Muscle layer of colon (tissue), 2 donors: ENCODE data around the gene C18orf63.

Experiments
- H3K27ac ChIP-seq: one replicate; pipeline ENCODE4 v1.7.0; 2013; ENCODE audit warnings: low read depth, mild to moderate bottlenecking, low read length, moderate library complexity
- H3K27me3 ChIP-seq, 2 donors: one replicate each; pipeline ENCODE4 v1.7.0; 2013; ENCODE audit warnings: low read length in 2 of 2, mild to moderate bottlenecking in 2 of 2; ENCODE audit not compliant: insufficient read depth in 2 of 2, control insufficient read depth in 1 of 2
- H3K36me3 ChIP-seq: one replicate; pipeline ENCODE4 v1.7.0; 2013; ENCODE audit warnings: mild to moderate bottlenecking, low read length; ENCODE audit not compliant: insufficient read depth
- H3K4me1 ChIP-seq: one replicate; pipeline ENCODE4 v1.7.0; 2013; ENCODE audit warnings: mild to moderate bottlenecking, low read length; ENCODE audit not compliant: insufficient read depth
- H3K4me3 ChIP-seq, 2 donors: one replicate each; pipeline ENCODE4 v1.7.0; 2013; ENCODE audit warnings: low read length in 2 of 2, low read depth in 1 of 2, mild to moderate bottlenecking in 1 of 2, moderate library complexity in 1 of 2
- H3K9ac ChIP-seq: one replicate; pipeline ENCODE4 v1.7.0; 2013; ENCODE audit warnings: low read length
- H3K9me3 ChIP-seq: one replicate; pipeline ENCODE4 v1.7.0; 2013; ENCODE audit warnings: mild to moderate bottlenecking, low read length
- donor health status: abdominal sarcoma.
- donor health status: Adenocarcinoma of cecum.

C18orf63 gene

GRCh38 chr18:74382481-74383017, 66.9 kb downstream of the C18orf63 start:
- H3K9ac ChIP-seq: no peak overlapping the region
- H3K4me3 ChIP-seq: no peak overlapping the region
- no peaks in the 10 kb centered on the region for H3K4me1 ChIP-seq
- H3K27ac ChIP-seq: no peak overlapping the region
- H3K36me3 ChIP-seq: no peaks in the 10 kb centered on the region
- H3K27me3 ChIP-seq: no peaks in the 10 kb centered on the region
- H3K9me3 ChIP-seq: no peaks in the 10 kb centered on the region

GRCh38 chr18:74387383-74387782, 71.7 kb downstream of the C18orf63 start:
- Histone ChIP-seq H3K27me3 (no peaks in the 10 kb centered on the region), H3K9ac (no peak overlapping the region), H3K9me3 (no peaks in the 10 kb centered on the region), H3K4me1 (no peaks in the 10 kb centered on the region), H3K27ac (no peak overlapping the region), H3K4me3 (no peak overlapping the region), H3K36me3 (no peaks in the 10 kb centered on the region)

GRCh38 chr18:74388227-74388626, 72.6 kb downstream of the C18orf63 start:
- no peak overlapping the region for H3K27ac ChIP-seq
- H3K27me3 ChIP-seq: no peaks in the 10 kb centered on the region
- no peaks in the 10 kb centered on the region for H3K4me1 ChIP-seq
- H3K9me3 ChIP-seq: no peaks in the 10 kb centered on the region
- H3K4me3 ChIP-seq: no peak overlapping the region
- H3K36me3 ChIP-seq: no peaks in the 10 kb centered on the region
- H3K9ac ChIP-seq: no peak overlapping the region

GRCh38 chr18:74389171-74389927, 73.7 kb downstream of the C18orf63 start:
- Histone ChIP-seq H3K36me3 (no peaks in the 10 kb centered on the region), H3K27ac (no peak overlapping the region)

DNA sequence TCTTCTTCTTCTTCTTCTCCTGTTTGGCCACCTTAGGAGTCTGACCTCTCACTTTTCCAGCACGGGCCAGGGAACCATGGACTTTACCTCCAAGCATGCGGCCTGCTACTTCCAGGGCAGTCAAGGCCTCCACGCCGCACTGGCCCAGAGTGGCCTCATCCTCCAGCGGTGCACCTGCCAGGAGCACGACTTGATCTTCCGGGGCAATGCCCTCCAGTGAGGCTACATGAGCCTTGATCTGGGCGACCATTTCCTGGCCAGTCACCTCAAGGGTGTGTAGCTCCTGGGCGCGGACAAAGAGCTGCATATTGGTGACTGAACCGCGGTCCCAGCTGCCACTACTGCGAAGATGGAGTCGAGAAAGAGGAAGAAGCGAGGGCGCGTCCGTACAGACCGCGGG, 74.4 kb downstream of the C18orf63 start:
- H3K27ac ChIP-seq: no peak overlapping the region
- no peaks in the 10 kb centered on the region for H3K27me3 ChIP-seq
- no peak overlapping the region for H3K4me3 ChIP-seq
- H3K9me3 ChIP-seq: no peaks in the 10 kb centered on the region
- H3K36me3 ChIP-seq: no peaks in the 10 kb centered on the region
- H3K9ac ChIP-seq: no peak overlapping the region
- H3K4me1 ChIP-seq: no peaks in the 10 kb centered on the region

More at GRCh38 chr18:74389171-74389927, 73.7 kb downstream of the C18orf63 start:
- no peaks in the 10 kb centered on the region for H3K27me3 ChIP-seq
- no peaks in the 10 kb centered on the region for H3K9me3 ChIP-seq
- H3K4me1 ChIP-seq: no peaks in the 10 kb centered on the region
- H3K4me3 ChIP-seq: no peak overlapping the region
- no peak overlapping the region for H3K9ac ChIP-seq

- H3K27ac ChIP-seq: no peak overlapping the region
- H3K9ac ChIP-seq: no peak overlapping the region
- no peaks in the 10 kb centered on the region for H3K9me3 ChIP-seq
- no peaks in the 10 kb centered on the region for H3K4me1 ChIP-seq
- H3K36me3 ChIP-seq: no peaks in the 10 kb centered on the region
- H3K27me3 ChIP-seq: no peaks in the 10 kb centered on the region
- H3K4me3 ChIP-seq: no peak overlapping the region
Observed at GRCh38 chr18:74390900-74391299, 75.3 kb downstream of the C18orf63 start.

DNA sequence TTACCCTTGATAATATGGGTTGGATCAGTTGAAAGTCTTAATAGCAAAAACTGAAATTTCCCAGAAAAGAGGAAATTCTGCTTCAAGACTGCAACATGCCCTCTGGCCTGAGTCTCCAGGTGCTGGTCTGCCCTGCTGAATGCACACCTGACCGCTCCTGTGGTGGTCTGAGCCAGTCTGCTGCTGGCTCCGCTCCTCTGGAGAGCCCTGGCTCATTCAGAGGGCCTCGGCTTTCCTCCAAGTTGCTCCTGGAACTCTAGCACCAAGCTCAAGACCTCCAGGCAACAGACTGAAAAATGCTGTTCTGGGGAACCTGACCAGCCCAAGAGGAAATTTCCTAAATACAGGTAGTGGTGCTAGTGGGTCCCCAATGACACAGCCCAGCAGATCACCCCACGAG, 76.7 kb downstream of the C18orf63 start:
- Histone ChIP-seq H3K9me3 (no peaks in the 10 kb centered on the region), H3K27me3 (no peaks in the 10 kb centered on the region), H3K9ac (no peak overlapping the region), H3K4me3 (no peak overlapping the region), H3K27ac (no peak overlapping the region), H3K4me1 (no peaks in the 10 kb centered on the region), H3K36me3 (no peaks in the 10 kb centered on the region)

GRCh38 chr18:74395006-74395405, 79.4 kb downstream of the C18orf63 start:
- Histone ChIP-seq H3K9ac (no peak overlapping the region), H3K27ac (no peak overlapping the region)

DNA sequence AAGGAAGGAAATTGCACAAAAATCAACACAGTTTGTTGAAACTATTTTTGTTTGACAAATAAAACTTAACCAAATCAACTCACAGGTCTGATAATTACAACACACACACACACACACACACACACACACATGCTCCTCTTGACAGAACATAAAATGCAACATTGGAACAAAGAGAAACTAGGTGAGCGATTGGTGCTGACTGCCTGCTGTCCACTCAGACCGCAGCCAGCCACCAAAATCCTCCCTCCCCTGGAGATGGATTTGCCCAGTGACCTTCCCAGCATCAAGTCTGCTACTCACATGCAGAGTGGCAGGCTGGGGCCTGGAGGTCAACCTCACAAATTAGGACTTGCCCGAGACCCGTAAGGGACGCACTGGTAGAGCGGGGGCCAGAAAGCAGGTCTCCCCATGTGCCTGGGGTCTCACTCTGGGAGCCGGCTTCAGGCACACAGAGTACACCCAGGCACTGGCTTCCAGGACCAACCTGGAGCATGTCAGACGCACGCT, 80.1 kb downstream of the C18orf63 start:
- H3K4me1 ChIP-seq: no peaks in the 10 kb centered on the region
- H3K27ac ChIP-seq: no peak overlapping the region
- no peaks in the 10 kb centered on the region for H3K9me3 ChIP-seq
- no peak overlapping the region for H3K9ac ChIP-seq
- H3K4me3 ChIP-seq: no peak overlapping the region
- H3K27me3 ChIP-seq: no peaks in the 10 kb centered on the region
- no peaks in the 10 kb centered on the region for H3K36me3 ChIP-seq

More at GRCh38 chr18:74395006-74395405, 79.4 kb downstream of the C18orf63 start:
- no peaks in the 10 kb centered on the region for H3K27me3 ChIP-seq
- no peaks in the 10 kb centered on the region for H3K36me3 ChIP-seq
- H3K4me1 ChIP-seq: no peaks in the 10 kb centered on the region
- H3K9me3 ChIP-seq: no peaks in the 10 kb centered on the region
- no peak overlapping the region for H3K4me3 ChIP-seq

DNA sequence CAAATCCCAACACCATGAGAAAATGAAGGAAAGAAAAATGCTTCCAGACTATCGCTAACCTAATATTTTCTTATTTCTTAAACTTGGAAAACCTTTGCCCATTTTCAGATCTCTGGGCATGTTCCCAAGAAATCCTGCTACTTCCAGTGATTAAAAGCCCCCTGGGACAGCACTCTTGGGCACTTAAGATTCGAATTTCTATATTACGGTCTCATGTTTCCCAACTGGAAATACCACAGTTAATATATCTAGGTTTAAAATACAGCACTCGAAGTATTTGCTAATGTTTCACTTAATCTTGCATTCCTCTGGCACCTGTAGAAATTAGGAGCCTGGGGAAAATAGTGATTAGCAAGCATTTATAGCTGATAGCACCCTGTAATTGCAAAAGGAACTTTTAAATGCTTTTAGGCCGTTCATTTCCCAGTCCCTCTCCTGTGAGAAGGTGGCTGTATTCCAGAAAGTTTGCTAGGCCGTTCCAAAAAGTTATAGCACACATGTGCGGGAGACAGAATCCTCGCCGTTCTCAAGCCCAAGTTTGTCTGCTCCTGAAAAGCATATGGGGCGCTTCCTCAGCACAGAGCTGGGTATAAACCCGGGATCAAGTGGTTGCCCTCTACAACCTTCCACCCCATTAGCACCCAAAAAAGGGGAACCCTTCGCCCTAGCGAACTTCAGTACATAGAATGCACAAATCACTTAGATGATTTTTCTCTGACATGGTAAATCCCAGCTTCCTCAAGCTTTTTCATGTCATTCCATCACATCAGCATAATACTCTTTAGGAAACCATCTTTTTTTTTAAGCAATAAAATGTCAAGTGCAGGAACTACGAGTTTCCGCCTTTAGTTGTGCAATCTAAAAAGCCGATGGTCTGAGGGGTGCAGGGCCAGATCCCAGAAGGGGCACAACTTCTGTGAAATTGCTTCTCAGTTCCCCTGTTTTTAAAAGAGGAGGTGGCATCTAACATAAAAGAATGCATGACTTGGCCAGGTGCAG, 80.8 kb downstream of the C18orf63 start:
- Histone ChIP-seq H3K9me3 (no peaks in the 10 kb centered on the region), H3K4me3 (no peak overlapping the region), H3K27ac (no peak overlapping the region), H3K4me1 (no peaks in the 10 kb centered on the region), H3K36me3 (no peaks in the 10 kb centered on the region), H3K9ac (no peak overlapping the region), H3K27me3 (no peaks in the 10 kb centered on the region)

DNA sequence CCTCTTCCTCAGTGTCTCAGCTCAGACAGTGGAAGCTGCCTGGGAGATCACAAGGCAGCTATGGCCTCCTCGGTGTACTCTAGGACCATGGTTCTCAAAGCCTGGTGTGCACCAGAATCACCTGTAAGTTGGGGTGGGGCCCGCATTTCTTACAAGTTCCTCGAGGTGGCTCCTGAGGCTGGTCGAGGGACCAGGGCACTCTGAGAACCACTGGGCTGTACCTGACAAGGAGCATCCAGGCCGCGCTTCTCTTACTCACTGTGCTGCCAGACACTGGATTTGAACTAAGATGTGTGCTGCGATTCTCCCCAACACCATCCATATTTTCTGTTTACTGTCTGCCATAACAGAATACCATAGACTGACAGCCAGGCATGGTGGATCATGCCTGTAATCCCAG, 81.9 kb downstream of the C18orf63 start:
- no peak overlapping the region for H3K9ac ChIP-seq
- H3K4me3 ChIP-seq: no peak overlapping the region
- H3K27me3 ChIP-seq: no peaks in the 10 kb centered on the region
- H3K4me1 ChIP-seq: no peaks in the 10 kb centered on the region
- no peaks in the 10 kb centered on the region for H3K36me3 ChIP-seq
- no peak overlapping the region for H3K27ac ChIP-seq
- no peaks in the 10 kb centered on the region for H3K9me3 ChIP-seq
